ENCODE data around the gene CACNA1H.
A peak's percentile ranks its signal among the peaks of the same experiment; 100 is the strongest.

Gene CACNA1H

GRCh38 chr16:1152651-1153259, at the start of gene CACNA1H:
TSS of gene CACNA1H (plus strand) at chr16:1153106. CDS start at chr16:1153738, 632 bp downstream.
- peak; percentile 33 for DNase-seq (ENCODE audit: low read depth)

- DNase-seq (ENCODE audit: low read depth): no peak
These were observed 49.3 kb upstream of the CACNA1H start for GRCh38 chr16:1103636-1103980.

- DNase-seq (ENCODE audit: low read depth): no peak
These were observed 46.9 kb upstream of the CACNA1H start for GRCh38 chr16:1105888-1106620.

GRCh38 chr16:1106659-1107058, 46.2 kb upstream of the CACNA1H start:
- no peak for DNase-seq (ENCODE audit: low read depth)

- DNase-seq (ENCODE audit: low read depth): no peak
These were observed 45.8 kb upstream of the CACNA1H start for GRCh38 chr16:1107141-1107540.

GRCh38 chr16:1107731-1108130, 45.2 kb upstream of the CACNA1H start:
- no peak for DNase-seq (ENCODE audit: low read depth)

- no peak for DNase-seq (ENCODE audit: low read depth)
These were observed 44.3 kb upstream of the CACNA1H start for GRCh38 chr16:1108299-1109252.

- DNase-seq (ENCODE audit: low read depth): no peak
These were observed 43.3 kb upstream of the CACNA1H start for GRCh38 chr16:1109648-1110047.

- no peak for DNase-seq (ENCODE audit: low read depth)
These were observed 40.3 kb upstream of the CACNA1H start for GRCh38 chr16:1112506-1113184.

GRCh38 chr16:1113489-1113888, 39.4 kb upstream of the CACNA1H start:
- no peak for DNase-seq (ENCODE audit: low read depth)

GRCh38 chr16:1113889-1114526, 38.9 kb upstream of the CACNA1H start:
- no peak for DNase-seq (ENCODE audit: low read depth)

- no peak for DNase-seq (ENCODE audit: low read depth)
These were observed 36.2 kb upstream of the CACNA1H start for GRCh38 chr16:1116693-1117077.

GRCh38 chr16:1117176-1117900, 35.6 kb upstream of the CACNA1H start:
- no peak for DNase-seq (ENCODE audit: low read depth)

GRCh38 chr16:1117926-1118325, 35.0 kb upstream of the CACNA1H start:
- DNase-seq (ENCODE audit: low read depth): no peak

- DNase-seq (ENCODE audit: low read depth): no peak
These were observed 33.8 kb upstream of the CACNA1H start for GRCh38 chr16:1119129-1119528.

- DNase-seq (ENCODE audit: low read depth): no peak
These were observed 32.9 kb upstream of the CACNA1H start for GRCh38 chr16:1119766-1120576.

- DNase-seq (ENCODE audit: low read depth): no peak
These were observed 32.3 kb upstream of the CACNA1H start for GRCh38 chr16:1120577-1120941.

- no peak for DNase-seq (ENCODE audit: low read depth)
These were observed 31.9 kb upstream of the CACNA1H start for GRCh38 chr16:1121009-1121408.

GRCh38 chr16:1121601-1122397, 31.1 kb upstream of the CACNA1H start:
- DNase-seq (ENCODE audit: low read depth): no peak
